ENCODE data around the gene GSG1L.

The GSG1L gene

DNA sequence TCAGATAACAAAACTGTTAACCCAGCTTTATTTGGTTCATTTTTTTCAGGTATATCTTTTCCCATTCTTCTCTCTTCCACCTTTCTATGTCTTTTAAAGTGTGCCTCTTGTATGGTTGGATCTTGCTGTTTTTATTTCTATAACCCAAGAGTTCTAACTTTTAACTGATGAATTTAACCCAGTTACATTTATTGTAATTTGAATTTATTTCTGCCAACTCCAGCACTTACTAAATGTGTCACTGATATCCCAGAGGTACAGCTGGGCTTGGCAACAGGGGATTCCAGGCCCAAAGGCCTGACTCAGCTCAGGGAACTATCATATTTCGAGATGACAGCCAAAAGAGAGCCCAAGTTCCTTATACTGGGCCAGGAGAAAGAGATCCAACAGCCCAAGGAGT is 200.1 kb downstream of the GSG1L start:
- Histone ChIP-seq H3K4me3 (ENCODE audit: insufficient read depth in 1 of 2, low read depth in 1 of 2, low read length in 2 of 2) (no peak overlapping the region), H3K18ac (ENCODE audit: low read depth in 1 of 2, low read length in 2 of 2) (no peak overlapping the region)
- 6% methylated on average over 1 of the region's 1 CpG for WGBS

DNA sequence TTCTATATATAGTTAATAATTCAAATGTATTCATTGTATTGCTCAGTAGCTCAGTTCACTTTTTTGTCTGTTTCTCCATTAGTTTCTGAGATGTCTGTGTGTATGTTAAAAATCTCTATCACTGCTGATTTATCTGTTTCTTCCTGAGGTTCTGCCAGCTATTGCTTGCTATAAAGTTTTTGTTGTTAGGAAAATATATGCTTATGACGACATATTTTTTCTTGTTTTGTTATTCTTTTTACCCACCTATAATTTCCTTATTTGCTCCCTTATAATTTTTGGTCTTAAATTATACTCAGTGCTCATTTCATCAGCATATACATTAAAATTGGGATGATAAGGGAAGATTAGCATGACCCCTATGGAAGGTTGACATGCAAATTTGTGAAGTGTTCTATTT is 200.6 kb downstream of the GSG1L start:
- no peak overlapping the region for H2BK5ac ChIP-seq (ENCODE audit: low read depth, low read length, poor library complexity, severe bottlenecking)
- H3K36me3 ChIP-seq (ENCODE audit: control insufficient read depth in 1 of 2, insufficient read depth in 2 of 2, low read depth in 1 of 2, low read length in 2 of 2): no peaks in the 10 kb centered on the region
- H3K4ac ChIP-seq (ENCODE audit: low read depth in 1 of 2, low read length in 2 of 2): no peak overlapping the region
- no peak overlapping the region for H3K14ac ChIP-seq (ENCODE audit: low read length in 2 of 2)
- DNase-seq: no peak
- no peak overlapping the region for H2BK12ac ChIP-seq (ENCODE audit: low read length in 2 of 2)
- H3K18ac ChIP-seq (ENCODE audit: low read depth in 1 of 2, low read length in 2 of 2): no peak overlapping the region
- H3K4me1 ChIP-seq (ENCODE audit: control insufficient read depth, insufficient read depth, low read depth, low read length): peaks cover 4% of the 10 kb centered on the region
- no peak overlapping the region for H4K8ac ChIP-seq (ENCODE audit: low read length)
- no peak overlapping the region for H3K23ac ChIP-seq (ENCODE audit: low read length in 2 of 2)
- WGBS: no CpG with 5 or more reads among the region's 1 CpG
- H3K9me3 ChIP-seq (ENCODE audit: control insufficient read depth, low read length): peaks cover 27% of the 10 kb centered on the region
- no peaks in the 10 kb centered on the region for H3K79me1 ChIP-seq (replicated peaks; ENCODE audit: low read length, poor library complexity, severe bottlenecking)
- H4K91ac ChIP-seq (ENCODE audit: low read length): no peak overlapping the region
- H3K27me3 ChIP-seq (ENCODE audit: control insufficient read depth in 1 of 2, insufficient read depth in 1 of 2, low read length in 2 of 2): peaks cover under 1 to 1% of the 10 kb centered on the region in 2 experiments
- no peak overlapping the region for H3K4me3 ChIP-seq (ENCODE audit: insufficient read depth in 1 of 2, low read depth in 1 of 2, low read length in 2 of 2)
- H2AK5ac ChIP-seq (ENCODE audit: low read length, severe bottlenecking): no peak overlapping the region
- H3K27ac ChIP-seq (ENCODE audit: low read length, poor library complexity, severe bottlenecking): no peak overlapping the region
- no peak overlapping the region for H2BK15ac ChIP-seq (ENCODE audit: low read depth, poor library complexity, severe bottlenecking)
- H2BK120ac ChIP-seq (ENCODE audit: low read depth, low read length): no peak overlapping the region
- H3K4me2 ChIP-seq (ENCODE audit: low read length, poor library complexity, severe bottlenecking): no peak overlapping the region
- H2AFZ ChIP-seq (ENCODE audit: low read depth, low read length): no peak overlapping the region
- H3K9ac ChIP-seq (ENCODE audit: low read length): no peak overlapping the region

More for the DNA sequence above, 200.1 kb downstream of the GSG1L start:
- Histone ChIP-seq H2BK15ac (ENCODE audit: low read depth, poor library complexity, severe bottlenecking) (no peak overlapping the region), H3K79me1 (replicated peaks; ENCODE audit: low read length, poor library complexity, severe bottlenecking) (no peaks in the 10 kb centered on the region), H2BK12ac (ENCODE audit: low read length in 2 of 2) (no peak overlapping the region), H2BK120ac (ENCODE audit: low read depth, low read length) (no peak overlapping the region), H3K9ac (ENCODE audit: low read length) (no peak overlapping the region), H4K91ac (ENCODE audit: low read length) (no peak overlapping the region), H3K27me3 (ENCODE audit: control insufficient read depth in 1 of 2, insufficient read depth in 1 of 2, low read length in 2 of 2) (no peaks in the 10 kb centered on the region), H4K8ac (ENCODE audit: low read length) (no peak overlapping the region), H3K4me2 (ENCODE audit: low read length, poor library complexity, severe bottlenecking) (no peak overlapping the region), H2BK5ac (ENCODE audit: low read depth, low read length, poor library complexity, severe bottlenecking) (no peak overlapping the region), H3K14ac (ENCODE audit: low read length in 2 of 2) (no peak overlapping the region), H3K4me1 (ENCODE audit: control insufficient read depth, insufficient read depth, low read depth, low read length) (peaks cover 4% of the 10 kb centered on the region), H2AFZ (ENCODE audit: low read depth, low read length) (no peak overlapping the region), H3K9me3 (ENCODE audit: control insufficient read depth, low read length) (peaks cover 27% of the 10 kb centered on the region), H3K36me3 (ENCODE audit: control insufficient read depth in 1 of 2, insufficient read depth in 2 of 2, low read depth in 1 of 2, low read length in 2 of 2) (no peaks in the 10 kb centered on the region), H3K27ac (ENCODE audit: low read length, poor library complexity, severe bottlenecking) (no peak overlapping the region), H2AK5ac (ENCODE audit: low read length, severe bottlenecking) (no peak overlapping the region), H3K23ac (ENCODE audit: low read length in 2 of 2) (no peak overlapping the region), H3K4ac (ENCODE audit: low read depth in 1 of 2, low read length in 2 of 2) (no peak overlapping the region)
- no peak for DNase-seq

DNA sequence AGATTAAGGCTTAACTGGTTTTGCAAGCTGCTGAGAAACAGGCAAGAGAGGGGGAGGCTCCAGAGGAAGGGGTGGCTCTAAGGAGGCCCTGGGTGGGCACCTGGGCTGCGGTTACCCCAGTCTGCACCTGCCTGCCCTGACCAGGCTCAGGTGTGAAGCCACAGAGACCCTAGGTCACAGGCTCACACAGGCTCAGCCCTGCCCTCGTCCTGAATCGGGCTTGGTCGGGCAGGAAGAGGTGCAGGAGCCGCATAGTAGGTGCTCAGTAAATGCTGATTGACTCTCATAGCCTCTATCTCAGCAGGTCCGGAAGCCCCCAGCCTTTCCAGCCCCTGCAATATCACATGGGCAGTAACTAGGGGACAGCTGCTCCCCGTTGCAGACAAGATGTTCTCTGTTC is 203.4 kb downstream of the GSG1L start:
- Histone ChIP-seq H2AK5ac (ENCODE audit: low read length, severe bottlenecking) (no peak overlapping the region), H3K27me3 (ENCODE audit: control insufficient read depth in 1 of 2, insufficient read depth in 1 of 2, low read length in 2 of 2) (peaks cover 5 to 15% of the 10 kb centered on the region in 2 experiments), H3K4me3 (ENCODE audit: insufficient read depth in 1 of 2, low read depth in 1 of 2, low read length in 2 of 2) (no peak overlapping the region), H2BK5ac (ENCODE audit: low read depth, low read length, poor library complexity, severe bottlenecking) (no peak overlapping the region), H4K91ac (ENCODE audit: low read length) (no peak overlapping the region), H3K18ac (ENCODE audit: low read depth in 1 of 2, low read length in 2 of 2) (no peak overlapping the region), H3K4ac (ENCODE audit: low read depth in 1 of 2, low read length in 2 of 2) (no peak overlapping the region), H3K9ac (ENCODE audit: low read length) (no peak overlapping the region), H3K79me1 (replicated peaks; ENCODE audit: low read length, poor library complexity, severe bottlenecking) (no peaks in the 10 kb centered on the region), H3K4me2 (ENCODE audit: low read length, poor library complexity, severe bottlenecking) (no peak overlapping the region), H4K8ac (ENCODE audit: low read length) (no peak overlapping the region), H3K36me3 (ENCODE audit: control insufficient read depth in 1 of 2, insufficient read depth in 2 of 2, low read depth in 1 of 2, low read length in 2 of 2) (no peaks in the 10 kb centered on the region), H2BK12ac (ENCODE audit: low read length in 2 of 2) (no peak overlapping the region), H3K14ac (ENCODE audit: low read length in 2 of 2) (no peak overlapping the region), H2AFZ (ENCODE audit: low read depth, low read length) (no peak overlapping the region), H2BK120ac (ENCODE audit: low read depth, low read length) (no peak overlapping the region), H2BK15ac (ENCODE audit: low read depth, poor library complexity, severe bottlenecking) (no peak overlapping the region), H3K27ac (ENCODE audit: low read length, poor library complexity, severe bottlenecking) (no peak overlapping the region), H3K23ac (ENCODE audit: low read length in 2 of 2) (no peak overlapping the region), H3K9me3 (ENCODE audit: control insufficient read depth, low read length) (peaks cover 27% of the 10 kb centered on the region), H3K4me1 (ENCODE audit: control insufficient read depth, insufficient read depth, low read depth, low read length) (no peaks in the 10 kb centered on the region)
- DNase-seq: no peak
- WGBS: 61% methylated on average over 7 of the region's 7 CpGs

DNA sequence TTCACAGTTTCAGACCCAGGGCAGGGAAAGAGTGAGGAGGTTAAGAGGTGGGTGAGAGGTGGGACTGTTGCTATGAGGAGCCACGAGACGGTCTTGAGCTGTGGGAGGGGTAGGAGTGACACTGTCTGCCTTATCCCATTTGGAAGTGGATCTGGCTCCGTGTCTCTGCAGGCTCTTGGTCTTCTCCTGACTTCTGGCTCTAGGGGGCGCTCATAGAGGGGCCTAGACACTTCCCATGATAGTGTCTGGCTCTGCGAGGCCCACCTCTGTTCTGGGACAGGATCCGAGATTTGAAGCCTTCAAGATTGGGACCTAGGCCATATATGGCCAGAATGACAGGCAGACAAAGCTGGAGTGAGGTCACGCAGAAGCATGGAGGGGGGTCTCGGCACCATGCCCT is 204.5 kb downstream of the GSG1L start:
- Histone ChIP-seq H2BK120ac (ENCODE audit: low read depth, low read length) (no peak overlapping the region), H3K27ac (ENCODE audit: low read length, poor library complexity, severe bottlenecking) (no peak overlapping the region), H3K9me3 (ENCODE audit: control insufficient read depth, low read length) (peaks cover 23% of the 10 kb centered on the region), H4K8ac (ENCODE audit: low read length) (no peak overlapping the region), H3K4me2 (ENCODE audit: low read length, poor library complexity, severe bottlenecking) (no peak overlapping the region), H3K4me1 (ENCODE audit: control insufficient read depth, insufficient read depth, low read depth, low read length) (no peaks in the 10 kb centered on the region), H3K36me3 (ENCODE audit: control insufficient read depth in 1 of 2, insufficient read depth in 2 of 2, low read depth in 1 of 2, low read length in 2 of 2) (no peaks in the 10 kb centered on the region), H2BK5ac (ENCODE audit: low read depth, low read length, poor library complexity, severe bottlenecking) (no peak overlapping the region), H3K27me3 (ENCODE audit: control insufficient read depth in 1 of 2, insufficient read depth in 1 of 2, low read length in 2 of 2) (peaks cover 9 to 25% of the 10 kb centered on the region in 2 experiments), H3K4ac (ENCODE audit: low read depth in 1 of 2, low read length in 2 of 2) (no peak overlapping the region), H4K91ac (ENCODE audit: low read length) (no peak overlapping the region), H3K18ac (ENCODE audit: low read depth in 1 of 2, low read length in 2 of 2) (no peak overlapping the region), H2BK12ac (ENCODE audit: low read length in 2 of 2) (no peak overlapping the region), H2AK5ac (ENCODE audit: low read length, severe bottlenecking) (no peak overlapping the region), H2BK15ac (ENCODE audit: low read depth, poor library complexity, severe bottlenecking) (no peak overlapping the region), H3K79me1 (replicated peaks; ENCODE audit: low read length, poor library complexity, severe bottlenecking) (no peaks in the 10 kb centered on the region), H3K23ac (ENCODE audit: low read length in 2 of 2) (no peak overlapping the region), H3K14ac (ENCODE audit: low read length in 2 of 2) (no peak overlapping the region), H2AFZ (ENCODE audit: low read depth, low read length) (no peak overlapping the region), H3K4me3 (ENCODE audit: insufficient read depth in 1 of 2, low read depth in 1 of 2, low read length in 2 of 2) (no peak overlapping the region), H3K9ac (ENCODE audit: low read length) (no peak overlapping the region)
- DNase-seq: no peak
- 41% methylated on average over 8 of the region's 8 CpGs for whole genome bisulfite sequencing
